Measurements from ENCODE around the gene GALNTL6.

GRCh38 chr4:172808196-172808595, 995.0 kb downstream of the GALNTL6 start:
- TF ChIP-seq, protein P1, sequence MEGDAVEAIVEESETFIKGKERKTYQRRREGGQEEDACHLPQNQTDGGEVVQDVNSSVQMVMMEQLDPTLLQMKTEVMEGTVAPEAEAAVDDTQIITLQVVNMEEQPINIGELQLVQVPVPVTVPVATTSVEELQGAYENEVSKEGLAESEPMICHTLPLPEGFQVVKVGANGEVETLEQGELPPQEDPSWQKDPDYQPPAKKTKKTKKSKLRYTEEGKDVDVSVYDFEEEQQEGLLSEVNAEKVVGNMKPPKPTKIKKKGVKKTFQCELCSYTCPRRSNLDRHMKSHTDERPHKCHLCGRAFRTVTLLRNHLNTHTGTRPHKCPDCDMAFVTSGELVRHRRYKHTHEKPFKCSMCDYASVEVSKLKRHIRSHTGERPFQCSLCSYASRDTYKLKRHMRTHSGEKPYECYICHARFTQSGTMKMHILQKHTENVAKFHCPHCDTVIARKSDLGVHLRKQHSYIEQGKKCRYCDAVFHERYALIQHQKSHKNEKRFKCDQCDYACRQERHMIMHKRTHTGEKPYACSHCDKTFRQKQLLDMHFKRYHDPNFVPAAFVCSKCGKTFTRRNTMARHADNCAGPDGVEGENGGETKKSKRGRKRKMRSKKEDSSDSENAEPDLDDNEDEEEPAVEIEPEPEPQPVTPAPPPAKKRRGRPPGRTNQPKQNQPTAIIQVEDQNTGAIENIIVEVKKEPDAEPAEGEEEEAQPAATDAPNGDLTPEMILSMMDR (IDR thresholded peaks at IDR 0.05) = no peak
- TF ChIP-seq POLR2A (IDR thresholded peaks at IDR 0.05) = no peak
- no peak for TF ChIP-seq POLR2AphosphoS5 (IDR thresholded peaks at IDR 0.05)
- TF ChIP-seq EP300 (IDR thresholded peaks at IDR 0.05) = no peak
